Measurements from ENCODE around the gene NDFIP2. TPM values are rescaled to one million over a fixed set of nuclear protein-coding genes. Genes with fewer than 3 reads are reported as not detected.

Gene NDFIP2
- total RNA-seq, 1 experiment from 2014 or later = 31.0 TPM

DNA sequence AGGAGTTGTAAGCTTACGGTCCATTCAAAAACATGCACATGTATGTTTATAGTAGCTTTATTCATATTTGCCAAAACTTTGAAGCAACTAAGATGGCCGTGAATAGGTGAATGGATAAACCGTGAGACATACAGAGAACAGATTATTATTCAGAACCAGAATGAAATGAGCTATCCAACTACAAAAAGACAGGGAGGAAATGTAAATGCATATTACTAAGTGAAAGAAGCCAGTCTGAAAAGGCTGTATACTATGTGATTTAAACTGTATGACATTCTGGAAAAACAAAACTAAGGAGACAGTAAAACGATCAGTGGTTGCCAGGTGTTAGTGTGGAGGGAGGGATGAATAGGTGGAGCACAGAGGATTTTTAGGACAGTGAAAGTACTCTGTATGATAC, 19.9 kb downstream of the NDFIP2 start:
- H4K20me1 ChIP-seq (ENCODE audit: control insufficient read depth, insufficient read depth, insufficient read length) = no peaks in the 10 kb centered on the region
- H3K79me2 ChIP-seq (ENCODE audit: insufficient read depth, low read length) = peaks cover 13% of the 10 kb centered on the region; the same call in 1 of the 2 replicates
- H3K27ac ChIP-seq (ENCODE audit: insufficient read length, low read depth, low read length) = no peak overlapping the region
- no peak overlapping the region for H3K4me2 ChIP-seq (ENCODE audit: insufficient read depth, insufficient read length, low read length)
- H2BK15ac ChIP-seq (ENCODE audit: low read depth, low read length) = no peak overlapping the region
- H3K23ac ChIP-seq (ENCODE audit: insufficient read length, low read depth, low read length) = no peak overlapping the region
- H3K9ac ChIP-seq (ENCODE audit: extremely low read depth, insufficient read length, low read length) = no peak overlapping the region
- H3K56ac ChIP-seq (ENCODE audit: insufficient read length, low read depth, low read length) = no peak overlapping the region
- TF ChIP-seq, protein P1, sequence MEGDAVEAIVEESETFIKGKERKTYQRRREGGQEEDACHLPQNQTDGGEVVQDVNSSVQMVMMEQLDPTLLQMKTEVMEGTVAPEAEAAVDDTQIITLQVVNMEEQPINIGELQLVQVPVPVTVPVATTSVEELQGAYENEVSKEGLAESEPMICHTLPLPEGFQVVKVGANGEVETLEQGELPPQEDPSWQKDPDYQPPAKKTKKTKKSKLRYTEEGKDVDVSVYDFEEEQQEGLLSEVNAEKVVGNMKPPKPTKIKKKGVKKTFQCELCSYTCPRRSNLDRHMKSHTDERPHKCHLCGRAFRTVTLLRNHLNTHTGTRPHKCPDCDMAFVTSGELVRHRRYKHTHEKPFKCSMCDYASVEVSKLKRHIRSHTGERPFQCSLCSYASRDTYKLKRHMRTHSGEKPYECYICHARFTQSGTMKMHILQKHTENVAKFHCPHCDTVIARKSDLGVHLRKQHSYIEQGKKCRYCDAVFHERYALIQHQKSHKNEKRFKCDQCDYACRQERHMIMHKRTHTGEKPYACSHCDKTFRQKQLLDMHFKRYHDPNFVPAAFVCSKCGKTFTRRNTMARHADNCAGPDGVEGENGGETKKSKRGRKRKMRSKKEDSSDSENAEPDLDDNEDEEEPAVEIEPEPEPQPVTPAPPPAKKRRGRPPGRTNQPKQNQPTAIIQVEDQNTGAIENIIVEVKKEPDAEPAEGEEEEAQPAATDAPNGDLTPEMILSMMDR (conservative IDR thresholded peaks at IDR 0.05) = no peak
- no peaks in the 10 kb centered on the region for H3K23me2 ChIP-seq (ENCODE audit: insufficient read length, low read depth, low read length, poor library complexity, severe bottlenecking)
- no peaks in the 10 kb centered on the region for H3K9me3 ChIP-seq (ENCODE audit: control insufficient read depth, low read depth, low read length)
- H3K4me1 ChIP-seq (ENCODE audit: insufficient read depth, low read length) = no peaks in the 10 kb centered on the region; the same call in 1 of the 2 replicates
- peaks cover 0 to 4% of the 10 kb centered on the region in 2 experiments; a peak in 1 of 5 replicates for H3K9me3 Mint-ChIP-seq
- no peak overlapping the region for H2BK120ac ChIP-seq (ENCODE audit: low read depth, low read length, poor library complexity, severe bottlenecking)
- H3K4me3 Mint-ChIP-seq = no peak overlapping the region
- no CpG with 5 or more reads among the region's 4 CpGs for WGBS (ENCODE audit: extremely low coverage, insufficient read length, low lambda C conversion rate)
- H2AK5ac ChIP-seq (ENCODE audit: insufficient read length, low read length) = no peak overlapping the region
- H4K5ac ChIP-seq (ENCODE audit: insufficient read length, low read depth, low read length) = no peak overlapping the region
- no peak for DNase-seq
- no peak overlapping the region for H4K91ac ChIP-seq (ENCODE audit: insufficient read length, low read depth, low read length)
- H3K4ac ChIP-seq (ENCODE audit: low read depth, low read length) = no peak overlapping the region
- no peaks in the 10 kb centered on the region for H3K79me1 ChIP-seq (ENCODE audit: insufficient read depth, low read depth, low read length, poor library complexity, severe bottlenecking)
- no peak overlapping the region for H3K27ac Mint-ChIP-seq
- H3T11ph ChIP-seq (ENCODE audit: low read length) = no peak overlapping the region
- H3K14ac ChIP-seq (ENCODE audit: insufficient read depth, low read length) = no peak overlapping the region
- H2BK5ac ChIP-seq (ENCODE audit: insufficient read length, low read length) = no peak overlapping the region
- H2BK12ac ChIP-seq (ENCODE audit: insufficient read length, low read depth, low read length) = no peak overlapping the region
- no peaks in the 10 kb centered on the region; a peak in 1 of 7 replicates for H3K36me3 Mint-ChIP-seq (ENCODE audit: insufficient read depth in 1 of 3, low read depth in 3 of 3)
- H4K8ac ChIP-seq (replicated peaks; ENCODE audit: insufficient read length, low read depth, low read length) = no peak overlapping the region
- peaks cover 2 to 8% of the 10 kb centered on the region in 2 experiments; a peak in 3 of 4 replicates for H3K4me1 Mint-ChIP-seq
- no peak overlapping the region for H2AFZ ChIP-seq (ENCODE audit: low read length)
- no peak overlapping the region for H2BK20ac ChIP-seq (ENCODE audit: low read depth, low read length, poor library complexity, severe bottlenecking)
- H3K27me3 Mint-ChIP-seq (ENCODE audit: low read depth) = no peaks in the 10 kb centered on the region
- no peak overlapping the region for H3K18ac ChIP-seq (ENCODE audit: insufficient read length, low read depth, low read length)
- no peaks in the 10 kb centered on the region for H3K27me3 ChIP-seq (ENCODE audit: insufficient read depth, low read length)

Data from H9 (cell line).